ENCODE measurements around the gene GAS2. TPM values are rescaled to one million over a fixed set of nuclear protein-coding genes. Genes with fewer than 3 reads are reported as not detected.
A peak's percentile ranks its signal among the peaks of the same experiment; 100 is the strongest.

The GAS2 gene
- total and polyA plus RNA-seq, 4 donors = 0.58 to 9.8 (median 1.2) TPM

DNA sequence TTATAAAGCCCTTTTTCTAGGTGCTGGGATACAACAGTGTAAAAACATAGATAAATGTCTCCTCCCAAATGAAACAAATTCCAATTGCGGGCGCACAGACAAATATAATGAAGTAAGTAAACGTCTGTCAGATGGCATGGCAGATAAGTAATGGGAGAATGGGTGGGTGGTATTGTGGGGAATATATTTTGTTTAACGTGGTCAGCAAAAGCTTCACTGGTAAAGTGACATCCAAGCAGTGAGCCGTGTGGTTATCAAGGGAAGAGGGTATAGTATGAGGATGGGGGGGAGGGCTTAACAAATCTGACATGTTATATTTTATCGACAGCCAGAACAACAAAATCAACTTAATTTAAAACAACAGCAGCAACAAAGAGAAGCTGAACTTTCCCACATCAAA is 162.0 kb downstream of the GAS2 start:
- 46 to 48% methylated on average over 6 of the region's 6 CpGs for WGBS, 2 donors

DNA sequence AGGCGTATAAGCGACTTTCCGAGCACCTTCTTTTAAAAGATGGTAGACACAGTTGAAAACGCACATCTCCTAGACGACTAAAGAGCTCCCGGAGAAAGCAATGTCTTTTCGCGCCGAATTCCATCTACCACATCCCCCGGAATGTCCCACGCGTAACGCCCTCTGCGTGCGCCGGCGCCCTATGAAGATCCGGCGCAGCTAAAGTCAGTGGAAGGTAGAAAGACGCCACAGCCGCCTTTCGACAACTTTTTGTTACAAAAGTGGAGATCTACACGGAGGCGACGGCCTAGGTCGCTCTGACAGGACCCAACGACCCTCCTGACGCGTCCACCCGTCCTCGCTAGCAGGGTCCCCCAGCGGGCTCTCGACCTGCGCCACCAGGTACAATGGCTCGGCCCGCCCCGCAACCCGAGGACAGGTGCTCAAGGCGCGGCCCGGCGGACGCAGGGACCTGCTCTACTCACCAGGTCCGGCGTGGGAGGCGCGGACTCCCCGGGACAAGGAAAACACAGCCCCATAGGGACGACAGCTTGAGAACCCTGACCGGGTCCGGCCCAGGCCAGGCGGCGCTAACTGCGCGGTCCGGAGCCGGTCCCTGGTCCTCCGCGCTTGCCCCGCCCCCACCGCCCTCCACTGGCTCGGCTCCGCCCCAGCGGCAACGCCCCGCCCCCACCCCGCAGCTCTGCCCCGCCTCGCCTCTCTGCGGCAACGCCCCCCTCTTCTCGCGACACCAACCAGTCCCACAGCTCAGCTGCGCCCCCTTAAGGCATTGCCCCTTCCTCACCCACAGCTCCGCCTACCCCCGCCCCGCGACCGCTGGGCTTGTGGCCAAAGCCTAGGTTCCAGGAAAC is 163.0 kb downstream of the GAS2 start, which contains the start of gene SVIP:
Gene SVIP, minus strand, starts transcription at position 571 of the 851 bp plus-strand sequence. Its CDS starts 53 bp downstream, at position 518.
- Histone ChIP-seq H3K4me1 (ENCODE audit: control insufficient read depth in 5 of 5, insufficient read depth in 5 of 5, low read length in 5 of 5) (peaks cover 0 to 3% (median 0%) of the 10 kb centered on the region in 5 donors), H3K9ac (ENCODE audit: insufficient read depth in 1 of 2, low read length in 2 of 2) (peak within 1 kb of the TSS; percentile 42 to 59), H3K27me3 (ENCODE audit: control insufficient read depth in 3 of 3, insufficient read depth in 3 of 3, low read length in 2 of 3) (peaks cover 0 to 3% (median 0%) of the 10 kb centered on the region in 3 donors), H3K4me3 (peak within 1 kb of the TSS; percentile 85), H3K9me3 (ENCODE audit: control insufficient read depth in 4 of 4, insufficient read depth in 3 of 4, low read length in 3 of 4) (no peaks in the 10 kb centered on the region), H3K27ac (ENCODE audit: low read depth in 1 of 2, low read length in 1 of 2) (peak within 1 kb of the TSS; percentile 90 to 92), H3K36me3 (ENCODE audit: control insufficient read depth in 4 of 4, insufficient read depth in 4 of 4, low read length in 4 of 4) (peaks cover 0 to 9% (median under 1%) of the 10 kb centered on the region in 4 donors)
- DNase-seq = peak; percentile 86 to 94 (median 93)
- TF ChIP-seq, protein P1, sequence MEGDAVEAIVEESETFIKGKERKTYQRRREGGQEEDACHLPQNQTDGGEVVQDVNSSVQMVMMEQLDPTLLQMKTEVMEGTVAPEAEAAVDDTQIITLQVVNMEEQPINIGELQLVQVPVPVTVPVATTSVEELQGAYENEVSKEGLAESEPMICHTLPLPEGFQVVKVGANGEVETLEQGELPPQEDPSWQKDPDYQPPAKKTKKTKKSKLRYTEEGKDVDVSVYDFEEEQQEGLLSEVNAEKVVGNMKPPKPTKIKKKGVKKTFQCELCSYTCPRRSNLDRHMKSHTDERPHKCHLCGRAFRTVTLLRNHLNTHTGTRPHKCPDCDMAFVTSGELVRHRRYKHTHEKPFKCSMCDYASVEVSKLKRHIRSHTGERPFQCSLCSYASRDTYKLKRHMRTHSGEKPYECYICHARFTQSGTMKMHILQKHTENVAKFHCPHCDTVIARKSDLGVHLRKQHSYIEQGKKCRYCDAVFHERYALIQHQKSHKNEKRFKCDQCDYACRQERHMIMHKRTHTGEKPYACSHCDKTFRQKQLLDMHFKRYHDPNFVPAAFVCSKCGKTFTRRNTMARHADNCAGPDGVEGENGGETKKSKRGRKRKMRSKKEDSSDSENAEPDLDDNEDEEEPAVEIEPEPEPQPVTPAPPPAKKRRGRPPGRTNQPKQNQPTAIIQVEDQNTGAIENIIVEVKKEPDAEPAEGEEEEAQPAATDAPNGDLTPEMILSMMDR (IDR thresholded peaks at IDR 0.05; ENCODE audit: control extremely low read depth, extremely low read depth) = peak; percentile 54
- 0% methylated on average over 59 to 78 of the region's 79 CpGs for WGBS, 2 donors
- ATAC-seq (ENCODE audit: insufficient read depth, low FRiP score) = peak; percentile 99

More for the DNA sequence above, 162.0 kb downstream of the GAS2 start:
- Histone ChIP-seq H3K27me3 (ENCODE audit: control insufficient read depth in 3 of 3, insufficient read depth in 3 of 3, low read length in 2 of 3) (peaks cover 0 to 3% (median 0%) of the 10 kb centered on the region in 3 donors), H3K9me3 (ENCODE audit: control insufficient read depth in 4 of 4, insufficient read depth in 3 of 4, low read length in 3 of 4) (no peaks in the 10 kb centered on the region), H3K36me3 (ENCODE audit: control insufficient read depth in 4 of 4, insufficient read depth in 4 of 4, low read length in 4 of 4) (peaks cover 0 to 9% (median under 1%) of the 10 kb centered on the region in 4 donors), H3K4me1 (ENCODE audit: control insufficient read depth in 5 of 5, insufficient read depth in 5 of 5, low read length in 5 of 5) (peaks cover 0 to 3% (median 0%) of the 10 kb centered on the region in 5 donors), H3K9ac (ENCODE audit: insufficient read depth in 1 of 2, low read length in 2 of 2) (no peak overlapping the region), H3K27ac (ENCODE audit: low read depth in 1 of 2, low read length in 1 of 2) (no peak overlapping the region), H3K4me3 (no peak overlapping the region)
- TF ChIP-seq, protein P1 (IDR thresholded peaks at IDR 0.05; ENCODE audit: control extremely low read depth, extremely low read depth) = no peak
- ATAC-seq (ENCODE audit: insufficient read depth, low FRiP score) = no peak
- DNase-seq = no peak

DNA sequence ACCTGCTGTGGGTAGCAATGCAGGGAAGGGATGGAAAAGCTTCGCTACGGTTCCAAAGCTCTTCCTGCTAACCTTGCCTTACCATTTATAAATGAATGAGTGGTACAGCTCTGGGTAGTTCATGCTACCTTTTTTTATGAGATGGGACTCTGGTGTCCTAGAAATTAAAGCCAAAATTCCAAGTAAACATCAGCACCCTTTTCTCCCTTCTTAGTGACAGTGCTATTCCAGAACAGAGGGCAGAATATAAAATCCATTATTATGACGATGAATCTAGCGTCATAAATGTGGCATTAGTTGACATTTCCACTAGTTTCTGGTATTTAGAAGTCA is 163.6 kb downstream of the GAS2 start:
- DNase-seq = no peak
- WGBS, 2 donors = 7 to 9% methylated on average over 4 of the region's 4 CpGs
- Histone ChIP-seq H3K9ac (ENCODE audit: insufficient read depth in 1 of 2, low read length in 2 of 2) (no peak overlapping the region), H3K27ac (ENCODE audit: low read depth in 1 of 2, low read length in 1 of 2) (no peak overlapping the region), H3K9me3 (ENCODE audit: control insufficient read depth in 4 of 4, insufficient read depth in 3 of 4, low read length in 3 of 4) (no peaks in the 10 kb centered on the region), H3K36me3 (ENCODE audit: control insufficient read depth in 4 of 4, insufficient read depth in 4 of 4, low read length in 4 of 4) (peaks cover 0 to 5% (median 0%) of the 10 kb centered on the region in 4 donors), H3K27me3 (ENCODE audit: control insufficient read depth in 3 of 3, insufficient read depth in 3 of 3, low read length in 2 of 3) (peaks cover 0 to 3% (median 0%) of the 10 kb centered on the region in 3 donors), H3K4me1 (ENCODE audit: control insufficient read depth in 5 of 5, insufficient read depth in 5 of 5, low read length in 5 of 5) (peaks cover 0 to 3% (median 0%) of the 10 kb centered on the region in 5 donors), H3K4me3 (no peak overlapping the region)
- TF ChIP-seq, protein P1 (IDR thresholded peaks at IDR 0.05; ENCODE audit: control extremely low read depth, extremely low read depth) = no peak
- ATAC-seq (ENCODE audit: insufficient read depth, low FRiP score) = no peak

Measured in lung (tissue), 12 donors.